Central memory CD8-positive, alpha-beta T cell (primary cell): ENCODE measurements around the gene SMURF1.

Experiments
- ATAC-seq: fragments of 150-1000 bp; cut with Tn5 transposase; replicated peaks from 2 replicates; pipeline ENCODE4 v1.10.0; 2022; ENCODE audit warnings: mild to moderate bottlenecking, moderate FRiP score, moderate number of reproducible peaks; ENCODE audit not compliant: poor library complexity, severe bottlenecking; ENCODE audit errors: extremely low read depth
- DNase-seq, 2 donors: peaks; one replicate each; pipeline ENCODE4 v3.0.0; 2021; ENCODE audit warnings: low spot score in 2 of 2
- H3K27ac Mint-ChIP-seq: one replicate; pipeline ENCODE4 v1.8.0; 2022; ENCODE audit warnings: low read depth, mild to moderate bottlenecking, moderate library complexity, mixed read lengths
- H3K27me3 Mint-ChIP-seq: one replicate; pipeline ENCODE4 v1.8.0; 2022; ENCODE audit warnings: mixed read lengths
- H3K36me3 Mint-ChIP-seq: one replicate; pipeline ENCODE4 v1.8.0; 2022; ENCODE audit warnings: mild to moderate bottlenecking, moderate library complexity, mixed read lengths; ENCODE audit not compliant: insufficient read depth
- H3K4me1 Mint-ChIP-seq: one replicate; pipeline ENCODE4 v1.8.0; 2022; ENCODE audit warnings: mixed read lengths
- H3K4me3 Mint-ChIP-seq: one replicate; pipeline ENCODE4 v1.8.0; 2022; ENCODE audit warnings: mild to moderate bottlenecking, moderate library complexity, mixed read lengths
- H3K9me3 Mint-ChIP-seq: one replicate; pipeline ENCODE4 v1.8.0; 2022; ENCODE audit warnings: mixed read lengths

SMURF1 gene

DNA sequence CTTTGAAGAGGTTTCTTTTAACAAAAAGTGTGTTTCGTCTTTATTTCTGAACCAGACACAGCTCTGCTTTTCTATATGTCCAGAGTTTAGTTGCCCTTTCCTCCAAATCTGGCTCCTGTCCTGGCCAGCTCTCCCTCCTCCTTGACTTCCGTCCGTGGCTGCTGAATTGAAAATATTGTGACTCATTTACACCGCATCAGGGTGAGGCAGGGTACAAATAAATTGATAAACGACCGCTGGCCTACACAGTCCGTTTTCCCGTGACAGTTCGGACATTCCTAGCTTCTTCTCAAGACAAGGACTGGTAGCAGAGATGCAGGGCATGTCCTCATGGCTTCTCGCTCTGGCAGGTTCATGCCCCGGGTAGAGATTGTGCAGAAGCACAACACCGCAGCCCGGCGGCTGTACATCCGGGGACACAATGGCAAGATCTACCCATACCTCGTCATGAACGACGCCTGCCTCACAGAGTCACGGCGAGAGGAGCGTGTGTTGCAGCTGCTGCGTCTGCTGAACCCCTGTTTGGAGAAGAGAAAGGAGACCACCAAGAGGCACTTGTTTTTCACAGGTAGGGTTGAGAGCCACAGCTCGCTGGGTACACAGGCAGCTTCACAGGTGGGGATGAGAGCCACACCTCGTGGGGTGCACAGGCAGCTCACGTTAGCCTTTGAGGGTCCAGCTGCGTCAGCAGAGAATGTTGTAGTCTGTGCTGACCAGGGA, 139.0 kb downstream of the SMURF1 start:
- no peak for ATAC-seq
- Mint-ChIP-seq H3K27me3 (no peaks in the 10 kb centered on the region), H3K27ac (peak overlapping the region; percentile 45)

GRCh38 chr7:99004216-99004615, 139.7 kb downstream of the SMURF1 start:
- peaks cover 56% of the 10 kb centered on the region for H3K36me3 Mint-ChIP-seq
- no peak for ATAC-seq
- peak in 1 of 2 donors; percentile 1 for DNase-seq
- H3K4me3 Mint-ChIP-seq, result no peak overlapping the region
- H3K27me3 Mint-ChIP-seq, result no peaks in the 10 kb centered on the region
- no peaks in the 10 kb centered on the region for H3K4me1 Mint-ChIP-seq
- no peaks in the 10 kb centered on the region for H3K9me3 Mint-ChIP-seq
- H3K27ac Mint-ChIP-seq, result no peak overlapping the region

More for the DNA sequence above, 139.0 kb downstream of the SMURF1 start:
- H3K9me3 Mint-ChIP-seq, result no peaks in the 10 kb centered on the region
- peak in 1 of 2 donors; percentile 10 for DNase-seq
- no peaks in the 10 kb centered on the region for H3K4me1 Mint-ChIP-seq
- H3K36me3 Mint-ChIP-seq, result peaks cover 56% of the 10 kb centered on the region
- H3K4me3 Mint-ChIP-seq, result no peak overlapping the region

- H3K9me3 Mint-ChIP-seq, result no peaks in the 10 kb centered on the region
- no peak for ATAC-seq
- H3K27ac Mint-ChIP-seq, result no peak overlapping the region
- H3K36me3 Mint-ChIP-seq, result peaks cover 52% of the 10 kb centered on the region
- no peak overlapping the region for H3K4me3 Mint-ChIP-seq
- DNase-seq, result no peak
- H3K27me3 Mint-ChIP-seq, result no peaks in the 10 kb centered on the region
- no peaks in the 10 kb centered on the region for H3K4me1 Mint-ChIP-seq
Observed at GRCh38 chr7:99003419-99003818, 140.5 kb downstream of the SMURF1 start.

GRCh38 chr7:99002827-99003212, 141.1 kb downstream of the SMURF1 start:
- DNase-seq (no peak), ATAC-seq (no peak)
- Mint-ChIP-seq H3K36me3 (peaks cover 54% of the 10 kb centered on the region), H3K4me1 (no peaks in the 10 kb centered on the region), H3K27me3 (no peaks in the 10 kb centered on the region), H3K27ac (no peak overlapping the region), H3K9me3 (no peaks in the 10 kb centered on the region), H3K4me3 (no peak overlapping the region)

- Mint-ChIP-seq H3K36me3 (peaks cover 53% of the 10 kb centered on the region), H3K4me3 (no peak overlapping the region), H3K4me1 (no peaks in the 10 kb centered on the region), H3K9me3 (no peaks in the 10 kb centered on the region), H3K27ac (no peak overlapping the region), H3K27me3 (no peaks in the 10 kb centered on the region)
- no peak for ATAC-seq
- no peak for DNase-seq
Observed at GRCh38 chr7:99002148-99002826, 141.6 kb downstream of the SMURF1 start.

- Mint-ChIP-seq H3K27ac (no peak overlapping the region), H3K27me3 (no peaks in the 10 kb centered on the region), H3K4me1 (no peaks in the 10 kb centered on the region), H3K9me3 (no peaks in the 10 kb centered on the region), H3K4me3 (no peak overlapping the region), H3K36me3 (peaks cover 52% of the 10 kb centered on the region)
- ATAC-seq (no peak), DNase-seq (peak in 1 of 2 donors; percentile 3)
Observed at GRCh38 chr7:99001482-99002147, 142.3 kb downstream of the SMURF1 start.

- H3K4me3 Mint-ChIP-seq, result no peak overlapping the region
- H3K36me3 Mint-ChIP-seq, result peaks cover 49% of the 10 kb centered on the region
- H3K27ac Mint-ChIP-seq, result peak overlapping the region; percentile 29
- DNase-seq, result peak in 1 of 2 donors; percentile 8
- no peaks in the 10 kb centered on the region for H3K4me1 Mint-ChIP-seq
- no peaks in the 10 kb centered on the region for H3K9me3 Mint-ChIP-seq
- no peaks in the 10 kb centered on the region for H3K27me3 Mint-ChIP-seq
- ATAC-seq, result no peak
Observed at GRCh38 chr7:99000904-99001465, 142.9 kb downstream of the SMURF1 start.

GRCh38 chr7:99000196-99000903, 143.6 kb downstream of the SMURF1 start:
- H3K27ac Mint-ChIP-seq, result peak overlapping the region; percentile 29
- H3K4me1 Mint-ChIP-seq, result no peaks in the 10 kb centered on the region
- no peak overlapping the region for H3K4me3 Mint-ChIP-seq
- H3K27me3 Mint-ChIP-seq, result no peaks in the 10 kb centered on the region
- no peaks in the 10 kb centered on the region for H3K9me3 Mint-ChIP-seq
- DNase-seq, result peak in 1 of 2 donors; percentile 5
- no peak for ATAC-seq
- peaks cover 49% of the 10 kb centered on the region for H3K36me3 Mint-ChIP-seq

DNA sequence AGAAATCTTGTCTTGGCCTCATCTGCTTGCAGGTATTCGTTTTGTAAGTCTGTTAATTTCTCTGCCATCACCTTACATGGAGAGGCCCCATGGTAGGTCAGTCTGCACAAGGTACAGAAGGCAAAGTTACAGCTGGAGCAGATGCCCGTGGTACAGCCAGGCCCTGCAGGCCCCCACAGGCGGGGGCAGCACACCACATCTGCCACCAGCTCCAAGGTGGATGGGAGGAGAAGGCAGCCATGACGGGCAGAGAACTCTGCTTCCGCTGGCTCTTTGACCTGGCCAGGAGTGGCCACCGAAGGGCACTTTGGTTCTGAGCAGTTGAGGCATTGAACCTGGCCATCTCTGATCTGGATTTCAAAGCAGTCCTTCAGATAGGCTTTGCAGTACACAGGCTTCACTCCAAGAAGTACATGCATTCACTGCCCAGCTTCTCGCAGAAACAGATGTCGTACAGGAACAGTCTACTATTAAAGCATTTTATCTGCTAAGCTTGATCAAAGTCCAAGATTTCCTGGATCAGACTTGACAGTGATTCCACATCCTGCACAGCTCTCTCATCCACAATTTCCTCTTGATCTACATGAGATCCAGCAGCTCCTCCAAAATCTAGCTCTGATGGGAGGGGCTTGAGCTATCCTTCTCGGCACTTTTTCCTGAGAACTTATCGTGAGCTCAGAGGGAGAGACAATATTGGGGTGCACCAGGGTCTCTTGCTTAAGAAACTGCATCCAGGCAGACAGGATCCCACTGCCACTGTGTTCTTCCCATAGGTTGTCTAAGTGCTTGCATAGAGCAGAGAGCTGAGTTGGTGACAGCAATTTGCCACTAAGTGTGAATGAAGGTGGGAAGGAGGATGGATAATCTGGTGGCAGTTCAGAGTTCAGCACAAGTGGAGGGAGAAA, 144.8 kb downstream of the SMURF1 start:
- no peak overlapping the region for H3K4me3 Mint-ChIP-seq
- H3K36me3 Mint-ChIP-seq, result peaks cover 47% of the 10 kb centered on the region
- DNase-seq (no peak), ATAC-seq (no peak)
- H3K4me1 Mint-ChIP-seq, result no peaks in the 10 kb centered on the region
- H3K9me3 Mint-ChIP-seq, result no peaks in the 10 kb centered on the region
- H3K27ac Mint-ChIP-seq, result no peak overlapping the region
- H3K27me3 Mint-ChIP-seq, result no peaks in the 10 kb centered on the region

DNA sequence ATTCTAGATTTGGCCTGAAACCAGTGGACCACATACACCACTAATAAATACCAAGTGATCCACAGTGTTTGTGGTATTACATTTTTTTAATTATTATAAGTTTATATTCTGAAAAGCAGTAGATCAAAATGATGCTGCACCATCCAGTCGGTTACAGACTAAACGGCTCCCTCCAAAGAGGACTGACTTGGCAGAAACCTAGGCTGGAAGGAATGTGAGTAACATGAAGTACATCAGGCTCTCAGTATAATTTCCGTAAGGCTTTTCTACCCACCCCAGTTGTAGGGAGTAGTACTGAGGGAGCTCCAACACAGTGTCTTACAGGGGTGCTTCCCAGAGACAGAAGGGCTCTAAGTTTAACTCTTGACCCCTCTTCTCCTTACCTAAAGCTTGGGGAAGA, 146.1 kb downstream of the SMURF1 start:
- peaks cover 44% of the 10 kb centered on the region for H3K36me3 Mint-ChIP-seq
- no peak overlapping the region for H3K4me3 Mint-ChIP-seq
- DNase-seq (no peak), ATAC-seq (no peak)
- H3K27ac Mint-ChIP-seq, result no peak overlapping the region
- H3K27me3 Mint-ChIP-seq, result no peaks in the 10 kb centered on the region
- no peaks in the 10 kb centered on the region for H3K4me1 Mint-ChIP-seq
- no peaks in the 10 kb centered on the region for H3K9me3 Mint-ChIP-seq

GRCh38 chr7:98996150-98996552, 147.8 kb downstream of the SMURF1 start:
- H3K36me3 Mint-ChIP-seq, result peaks cover 49% of the 10 kb centered on the region
- DNase-seq (no peak), ATAC-seq (no peak)
- no peaks in the 10 kb centered on the region for H3K4me1 Mint-ChIP-seq
- H3K27ac Mint-ChIP-seq, result peak overlapping the region; percentile 3
- H3K27me3 Mint-ChIP-seq, result no peaks in the 10 kb centered on the region
- no peaks in the 10 kb centered on the region for H3K9me3 Mint-ChIP-seq
- H3K4me3 Mint-ChIP-seq, result no peak overlapping the region
